OCI-LY7 (cell line): ENCODE measurements around the gene IDI1. TPM values are rescaled to one million over a fixed set of nuclear protein-coding genes. Genes with fewer than 3 reads are reported as not detected.

ENCODE experiments used
- BruUV-seq: library from RNA; stranded (reverse); fragments of 400-500 nt; replicated peaks from 2 replicates; lab custom pipeline; 2021; lab: Mats Ljungman, UMichigan
- CTCF ChIA-PET: fragments of 300-600 bp; sonication (Branson Sonifier 250); formaldehyde crosslinking; loops from one replicate; lab custom pipeline; 2022; ENCODE audit warnings: antibody characterized with exemption; ENCODE audit not compliant: unreplicated experiment; lab: Charles Lee
- POLR2A ChIA-PET: fragments of 300-600 bp; sonication (Branson Sonifier 250); formaldehyde crosslinking; loops from one replicate; lab custom pipeline; 2022; ENCODE audit warnings: antibody characterized with exemption; lab: Charles Lee
- DNase-seq: peaks from one replicate; pipeline ENCODE4 v3.0.0-alpha.2; 2015; ENCODE audit warnings: low spot score
- H2AFZ ChIP-seq: fragments of 200-600 bp; sonication (generic), shearing (Covaris generic); 2 replicates; pipeline ENCODE4 v1.6.1; 2014; ENCODE audit warnings: mild to moderate bottlenecking, antibody characterized with exemption, low read length, moderate library complexity
- H3K27ac ChIP-seq: fragments of 200-600 bp; sonication (generic); 2 replicates; pipeline ENCODE4 v1.5.1; 2014; ENCODE audit warnings: mixed run types, low read depth, mild to moderate bottlenecking, moderate library complexity, low read length, inconsistent platforms; ENCODE audit not compliant: poor library complexity, severe bottlenecking
- H3K36me3 ChIP-seq: fragments of 200-600 bp; sonication (generic); 2 replicates; pipeline ENCODE4 v1.6.1; 2014; ENCODE audit warnings: mild to moderate bottlenecking, antibody characterized with exemption, low read length, moderate library complexity, mixed read lengths; ENCODE audit not compliant: insufficient read depth
- H3K4me1 ChIP-seq: fragments of 200-600 bp; sonication (generic); 2 replicates; pipeline ENCODE4 v1.5.1; 2014; ENCODE audit warnings: mild to moderate bottlenecking, low read length; ENCODE audit not compliant: insufficient read depth, poor library complexity, severe bottlenecking
- H3K4me2 ChIP-seq: fragments of 200-600 bp; sonication (generic); 2 replicates; pipeline ENCODE4 v1.6.1; 2014; ENCODE audit warnings: mild to moderate bottlenecking, low read length
- H3K4me3 ChIP-seq: fragments of 200-600 bp; sonication (generic); 2 replicates; pipeline ENCODE4 v1.5.1; 2014; ENCODE audit warnings: mild to moderate bottlenecking, low read depth, low read length; ENCODE audit not compliant: poor library complexity, severe bottlenecking
- H3K79me2 ChIP-seq: fragments of 200-600 bp; sonication (generic); 2 replicates; pipeline ENCODE4 v1.6.1; 2016; ENCODE audit warnings: low read depth, mild to moderate bottlenecking, low read length, moderate library complexity, mixed read lengths; ENCODE audit not compliant: insufficient read depth
- H3K9me2 ChIP-seq: fragments of 200-600 bp; sonication (generic); 2 replicates; pipeline ENCODE4 v1.6.1; 2016; ENCODE audit warnings: mild to moderate bottlenecking, low read length, mixed read lengths; ENCODE audit not compliant: insufficient read depth
- H3K9me3 ChIP-seq: fragments of 200-600 bp; sonication (generic); 2 replicates; pipeline ENCODE4 v1.6.1; 2014; ENCODE audit warnings: mild to moderate bottlenecking, mixed run types, low read length, mixed read lengths
- H4K20me1 ChIP-seq: fragments of 200-600 bp; sonication (generic); 2 replicates; pipeline ENCODE4 v1.6.1; 2014; ENCODE audit warnings: mild to moderate bottlenecking, antibody characterized with exemption, low read length, moderate library complexity, mixed read lengths; ENCODE audit not compliant: insufficient read depth
- CTCF ChIP-seq: fragments of 200-600 bp; sonication (generic); conservative IDR thresholded peaks from 2 replicates; pipeline ENCODE4 v1.5.1; 2014; ENCODE audit warnings: mild to moderate bottlenecking, antibody characterized with exemption, low read length, moderate library complexity, mixed read lengths
- EZH2phosphoT487 ChIP-seq: fragments of 200-600 bp; sonication (generic); IDR thresholded peaks from 2 replicates; pipeline ENCODE4 v1.6.1; 2018; ENCODE audit warnings: low read depth, borderline replicate concordance, mild to moderate bottlenecking, mixed run types, antibody characterized with exemption, low read length, moderate library complexity, mixed read lengths
- intact Hi-C: fragments of 100-400 bp; cut with micrococcal nuclease; formaldehyde crosslinking; loops from one replicate; pipeline ENCODE4 v1.10.0; 2022; ENCODE audit not compliant: unreplicated experiment
- total RNA-seq, 2 experiments: library from RNA; depleted of rRNA in 1 of 2; stranded (reverse); fragments of >200 nt in 1 of 2; shearing (Covaris generic) in 1 of 2; gene quantifications; 2 replicates each; pipeline ENCODE4 v1.2.3, GENCODE V29; 2014 to 2022

The IDI1 gene
- total RNA-seq, 2 experiments from 2014 or later = 106 to 112 TPM

- intact Hi-C loops = no loop called here
Observed at GRCh38 chr10:1093696-1094095, 44.8 kb upstream of the IDI1 start.

GRCh38 chr10:1090696-1091095, 41.8 kb upstream of the IDI1 start:
- H3K4me1 ChIP-seq = no peaks in the 10 kb centered on the region
- TF ChIP-seq CTCF (no peak), EZH2phosphoT487 (no peak)
- BruUV-seq = no TSS peak

More at GRCh38 chr10:1093696-1094095, 44.8 kb upstream of the IDI1 start:
- H3K9me3 ChIP-seq = no peaks in the 10 kb centered on the region
- POLR2A ChIA-PET = no interaction called here
- H3K9me2 ChIP-seq = no peaks in the 10 kb centered on the region
- DNase-seq = no peak
- no TSS peak for BruUV-seq
- TF ChIP-seq EZH2phosphoT487 (no peak), CTCF (no peak)
- H3K4me1 ChIP-seq = no peaks in the 10 kb centered on the region
- CTCF ChIA-PET = no interaction called here
- no peak overlapping the region for H3K4me2 ChIP-seq
- H4K20me1 ChIP-seq = no peaks in the 10 kb centered on the region
- no peak overlapping the region for H3K4me3 ChIP-seq
- H3K27ac ChIP-seq = no peak overlapping the region
- no peak overlapping the region for H2AFZ ChIP-seq
- H3K79me2 ChIP-seq = no peaks in the 10 kb centered on the region
- H3K36me3 ChIP-seq = peaks cover 84% of the 10 kb centered on the region

GRCh38 chr10:1089017-1089689, 40.2 kb upstream of the IDI1 start:
- DNase-seq = no peak
- H3K27ac ChIP-seq = no peak overlapping the region
- H3K9me3 ChIP-seq = no peaks in the 10 kb centered on the region
- intact Hi-C loops = no loop called here
- no peak overlapping the region for H3K4me2 ChIP-seq
- no peaks in the 10 kb centered on the region for H3K9me2 ChIP-seq
- H3K36me3 ChIP-seq = peaks cover 87% of the 10 kb centered on the region
- POLR2A ChIA-PET = no interaction called here
- no peak for TF ChIP-seq EZH2phosphoT487
- TF ChIP-seq CTCF = 0 out of 2 replicates have a peak, but pooled peaks have one; percentile 18
- BruUV-seq = no TSS peak
- no peak overlapping the region for H2AFZ ChIP-seq
- H3K4me1 ChIP-seq = no peaks in the 10 kb centered on the region
- CTCF ChIA-PET = no interaction called here
- no peaks in the 10 kb centered on the region for H3K79me2 ChIP-seq
- no peak overlapping the region for H3K4me3 ChIP-seq
- no peaks in the 10 kb centered on the region for H4K20me1 ChIP-seq

More at GRCh38 chr10:1090696-1091095, 41.8 kb upstream of the IDI1 start:
- Histone ChIP-seq H3K4me2 (no peak overlapping the region), H3K9me2 (no peaks in the 10 kb centered on the region), H3K36me3 (peaks cover 89% of the 10 kb centered on the region; the same call in 1 of the 2 replicates), H2AFZ (no peak overlapping the region), H3K4me3 (no peak overlapping the region), H3K79me2 (no peaks in the 10 kb centered on the region), H4K20me1 (no peaks in the 10 kb centered on the region), H3K27ac (no peak overlapping the region), H3K9me3 (no peaks in the 10 kb centered on the region)
- POLR2A ChIA-PET = interaction anchor here (0.7 to 1.0 kb wide), 2 partner anchors 13 to 104 kb away, joined by 3 read pairs; no protein-coding TSS in a partner anchor
- DNase-seq = no peak
- CTCF ChIA-PET = no interaction called here
- intact Hi-C loops = no loop called here
